Aorta (tissue), 5 donors: ENCODE measurements around the gene B9D1. TPM values are rescaled to one million over a fixed set of nuclear protein-coding genes. Genes with fewer than 3 reads are reported as not detected.

ENCODE experiments used
- ATAC-seq: fragments of 200-7000 bp; cut with Tn5 transposase; one replicate; pipeline ENCODE4 v1.9.1; 2022; ENCODE audit warnings: moderate library complexity; ENCODE audit not compliant: low FRiP score
- DNase-seq, 2 donors: peaks; one replicate each; pipeline ENCODE4 v3.0.0-alpha.2; 2020
- H3K27ac ChIP-seq, 2 donors: one replicate each; pipeline ENCODE4 v1.5.1; 2013; ENCODE audit warnings: low read length in 2 of 2, mild to moderate bottlenecking in 2 of 2, moderate library complexity in 2 of 2, control low read depth in 1 of 2, inconsistent platforms in 1 of 2, low read depth in 1 of 2
- H3K27me3 ChIP-seq, 2 donors: one replicate each; pipeline ENCODE4 v1.6.1; 2013; ENCODE audit warnings: control low read depth in 1 of 2, low read length in 1 of 2, mild to moderate bottlenecking in 1 of 2, moderate library complexity in 1 of 2; ENCODE audit not compliant: insufficient read depth in 2 of 2, control insufficient read depth in 1 of 2
- H3K36me3 ChIP-seq, 2 donors: one replicate each; pipeline ENCODE4 v1.6.1; 2013; ENCODE audit warnings: control low read depth in 1 of 2, low read length in 1 of 2, mild to moderate bottlenecking in 1 of 2; ENCODE audit not compliant: insufficient read depth in 2 of 2, control insufficient read depth in 1 of 2
- H3K4me1 ChIP-seq, 2 donors: one replicate each; pipeline ENCODE4 v1.6.1; 2013; ENCODE audit warnings: low read length in 2 of 2, control low read depth in 1 of 2, mild to moderate bottlenecking in 1 of 2, moderate library complexity in 1 of 2; ENCODE audit not compliant: insufficient read depth in 2 of 2, control insufficient read depth in 1 of 2
- H3K4me3 ChIP-seq, 2 donors: one replicate each; pipeline ENCODE4 v1.5.1; 2013; ENCODE audit warnings: low read length in 2 of 2, control low read depth in 1 of 2, mild to moderate bottlenecking in 1 of 2
- H3K9me3 ChIP-seq: one replicate; pipeline ENCODE4 v1.6.1; 2013; ENCODE audit warnings: mild to moderate bottlenecking, low read length; ENCODE audit not compliant: control insufficient read depth
- WGBS, 2 donors: extraction: QIAGEN DNeasy Blood & Tissue Kit; methylation state at CpG; one replicate each; pipeline ENCODE4 v1.1.7; 2013; 5-methylcytosine and 5-hydroxymethylcytosine counted together
- intact Hi-C, 2 donors: fragments of 100-400 bp; cut with DNase I; formaldehyde crosslinking; loops; one replicate each; pipeline versions ENCODE4 v1.14.2 to v1.15.0; 2022
- polyA plus RNA-seq, 2 donors: library from polyadenylated mRNA; stranded (reverse); fragments of 200-250 nt; gene quantifications; one replicate each; pipeline ENCODE4 v1.2.3, GENCODE V29; 2013
- total RNA-seq, 2 donors: library from RNA; stranded (reverse); fragmentation: NEBNext Ultra II Directional; extraction: Animal tissue kit (Norgen Biotek cat#: 25700); gene quantifications; one replicate each; pipeline ENCODE4 v1.2.1, GENCODE V29; 2021
- donor health status: healthy with polysubstance abuse.
- donor health status: Bipolar disorder and iron deficiency.
- donor health status: DM: no; HTN: no; CAD: no.
- donor health status: DM: no; HTN: no; CAD: no.
- donor health status: DM: yes; HTN: yes; CAD: no.

Gene B9D1
- total and polyA plus RNA-seq, 4 donors, result 7.3 to 16.5 (median 9.2) TPM

GRCh38 chr17:19341641-19342610 is 20.6 kb downstream of the B9D1 start:
- no peaks in the 10 kb centered on the region for H3K4me1 ChIP-seq
- no peak for ATAC-seq
- WGBS, 2 donors, result 75 to 78% methylated on average over 20 of the region's 20 CpGs
- no peak overlapping the region for H3K4me3 ChIP-seq
- no peaks in the 10 kb centered on the region for H3K27me3 ChIP-seq
- H3K9me3 ChIP-seq, result no peaks in the 10 kb centered on the region
- no peak overlapping the region for H3K27ac ChIP-seq
- no peaks in the 10 kb centered on the region for H3K36me3 ChIP-seq
- intact Hi-C loops, result no loop called here
- peak in 1 of 2 donors; percentile 75 for DNase-seq

- DNase-seq (peak in 1 of 2 donors; percentile 73), ATAC-seq (no peak)
- WGBS, 2 donors, result 46 to 55% methylated on average over 7 of the region's 7 CpGs
- Histone ChIP-seq H3K36me3 (no peaks in the 10 kb centered on the region), H3K4me1 (no peaks in the 10 kb centered on the region), H3K27ac (no peak overlapping the region), H3K27me3 (no peaks in the 10 kb centered on the region), H3K4me3 (no peak overlapping the region), H3K9me3 (no peaks in the 10 kb centered on the region)
- intact Hi-C loops, result no loop called here
Measured at GRCh38 chr17:19341211-19341631, 21.3 kb downstream of the B9D1 start.

GRCh38 chr17:19339341-19339815 is 23.1 kb downstream of the B9D1 start:
- Histone ChIP-seq H3K4me3 (no peak overlapping the region), H3K27ac (no peak overlapping the region), H3K27me3 (no peaks in the 10 kb centered on the region), H3K9me3 (no peaks in the 10 kb centered on the region), H3K36me3 (no peaks in the 10 kb centered on the region), H3K4me1 (no peaks in the 10 kb centered on the region)
- 71 to 76% methylated on average over 2 of the region's 2 CpGs for WGBS, 2 donors
- intact Hi-C loops, result no loop called here
- ATAC-seq (no peak), DNase-seq (no peak)

DNA sequence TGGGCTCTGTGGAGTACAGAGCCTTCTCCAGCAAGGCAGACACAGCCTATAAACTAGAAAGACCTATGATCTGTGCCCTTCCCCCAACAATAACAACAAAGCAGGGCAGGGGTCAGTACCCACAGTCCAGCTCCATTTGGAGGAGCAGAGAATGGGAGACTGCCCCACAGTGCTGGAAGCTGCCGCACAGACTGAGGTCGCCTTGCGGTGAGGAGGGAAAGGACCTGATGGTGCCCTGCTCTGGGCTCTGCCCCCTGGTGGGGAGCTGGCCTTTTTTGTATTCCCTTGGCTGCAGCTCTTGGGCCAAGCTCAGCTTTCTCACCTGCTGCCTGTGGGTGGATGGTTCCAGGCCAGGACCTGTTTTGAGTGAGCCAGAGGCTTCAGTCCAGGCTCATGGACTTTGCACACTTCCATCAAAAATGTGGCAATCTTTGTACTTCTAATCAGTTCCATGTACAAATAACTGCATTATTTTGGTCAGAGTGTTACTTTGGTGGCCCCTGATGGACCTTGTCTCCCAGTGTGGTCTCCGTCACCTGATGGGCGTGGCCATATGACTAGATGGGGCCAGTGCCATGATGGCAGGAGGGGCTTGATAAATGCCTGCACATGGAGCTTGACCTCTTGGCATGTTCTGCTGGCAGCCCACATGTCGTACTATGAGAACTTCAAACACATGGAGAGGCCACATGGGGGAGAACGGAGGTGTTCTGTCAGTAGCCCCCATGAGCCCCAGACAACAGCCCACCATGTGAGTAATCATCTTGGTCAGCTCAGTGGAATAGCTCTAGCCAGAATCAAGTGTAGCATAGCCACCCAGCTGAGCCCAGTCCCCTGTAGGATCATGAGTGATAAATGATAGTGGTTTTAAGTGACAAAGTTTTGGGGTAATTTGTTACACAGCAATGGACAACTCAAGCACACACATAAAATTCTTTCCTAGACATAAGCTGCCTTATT is 24.2 kb downstream of the B9D1 start:
- Histone ChIP-seq H3K4me3 (no peak overlapping the region), H3K36me3 (no peaks in the 10 kb centered on the region), H3K27me3 (no peaks in the 10 kb centered on the region), H3K4me1 (no peaks in the 10 kb centered on the region), H3K27ac (no peak overlapping the region), H3K9me3 (no peaks in the 10 kb centered on the region)
- intact Hi-C loops, result no loop called here
- 79 to 90% methylated on average over 7 of the region's 7 CpGs for WGBS, 2 donors
- ATAC-seq (peak; percentile 26), DNase-seq (peak; percentile 71 to 86)

DNA sequence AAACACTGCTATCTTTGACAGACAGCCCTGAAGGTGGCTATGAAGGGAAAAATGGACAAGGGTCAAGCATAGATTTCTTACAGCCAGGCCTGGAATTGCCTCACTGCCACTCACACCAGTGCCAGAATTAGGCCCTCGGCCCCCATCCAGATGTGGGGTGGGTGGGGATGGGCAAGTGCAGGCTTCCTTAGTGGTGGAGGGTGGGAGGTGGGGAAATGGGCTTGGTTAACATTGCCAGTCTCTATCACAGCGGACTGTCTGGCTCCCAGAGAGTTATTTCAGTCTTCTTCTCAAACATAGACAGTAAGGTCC is 24.9 kb downstream of the B9D1 start:
- H3K27me3 ChIP-seq, result no peaks in the 10 kb centered on the region
- 43 to 79% methylated on average over 2 of the region's 2 CpGs for WGBS, 2 donors
- DNase-seq, result no peak
- no peaks in the 10 kb centered on the region for H3K9me3 ChIP-seq
- H3K4me3 ChIP-seq, result no peak overlapping the region
- H3K36me3 ChIP-seq, result no peaks in the 10 kb centered on the region
- intact Hi-C loops, result no loop called here
- no peak for ATAC-seq
- no peak overlapping the region for H3K27ac ChIP-seq
- H3K4me1 ChIP-seq, result no peaks in the 10 kb centered on the region

DNA sequence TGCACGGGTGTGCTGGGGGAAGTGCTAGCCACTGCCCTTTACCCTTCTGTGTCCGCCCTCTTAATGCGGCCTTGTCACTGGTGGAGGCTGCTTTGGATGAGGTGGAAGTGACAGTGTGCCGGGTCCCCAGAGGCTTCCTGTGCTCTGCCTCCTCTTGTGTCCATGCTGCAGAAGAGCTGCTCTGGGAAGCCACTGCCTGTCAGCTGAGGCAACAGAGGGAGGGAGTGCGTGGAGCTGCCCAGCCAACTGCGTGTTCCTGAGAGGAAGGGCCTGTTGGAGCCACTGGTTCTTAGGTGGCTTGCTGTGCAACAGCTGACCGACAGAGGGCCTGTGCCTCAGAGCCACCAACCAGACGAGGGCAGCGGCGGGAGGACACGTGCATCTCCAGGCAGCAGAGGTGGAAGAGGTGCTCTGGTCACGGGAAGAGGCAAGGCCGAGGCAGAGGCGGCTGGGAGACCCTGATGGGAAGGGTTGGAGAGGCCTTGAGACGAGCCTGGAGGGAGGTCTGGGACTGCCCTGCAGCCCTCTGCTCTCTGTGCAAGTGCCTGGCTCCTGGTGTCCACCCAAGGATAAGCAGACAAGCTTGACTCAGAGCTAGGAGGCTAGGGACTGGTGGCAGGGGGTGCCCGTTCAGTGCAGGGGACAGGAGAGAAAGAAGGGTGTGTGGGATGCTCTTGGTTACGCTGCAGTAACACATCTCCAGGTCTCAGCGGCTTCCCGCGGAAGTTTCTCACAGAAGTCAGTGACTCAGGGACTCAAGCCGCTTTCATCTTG is 25.4 kb downstream of the B9D1 start:
- ATAC-seq (no peak), DNase-seq (peak in 1 of 2 donors; percentile 61)
- no peaks in the 10 kb centered on the region for H3K27me3 ChIP-seq
- no peak overlapping the region for H3K27ac ChIP-seq
- H3K4me3 ChIP-seq, result no peak overlapping the region
- no peaks in the 10 kb centered on the region for H3K9me3 ChIP-seq
- intact Hi-C loops, result no loop called here
- H3K36me3 ChIP-seq, result no peaks in the 10 kb centered on the region
- no peaks in the 10 kb centered on the region for H3K4me1 ChIP-seq
- WGBS, 2 donors, result 71 to 79% methylated on average over 20 to 21 of the region's 21 CpGs

DNA sequence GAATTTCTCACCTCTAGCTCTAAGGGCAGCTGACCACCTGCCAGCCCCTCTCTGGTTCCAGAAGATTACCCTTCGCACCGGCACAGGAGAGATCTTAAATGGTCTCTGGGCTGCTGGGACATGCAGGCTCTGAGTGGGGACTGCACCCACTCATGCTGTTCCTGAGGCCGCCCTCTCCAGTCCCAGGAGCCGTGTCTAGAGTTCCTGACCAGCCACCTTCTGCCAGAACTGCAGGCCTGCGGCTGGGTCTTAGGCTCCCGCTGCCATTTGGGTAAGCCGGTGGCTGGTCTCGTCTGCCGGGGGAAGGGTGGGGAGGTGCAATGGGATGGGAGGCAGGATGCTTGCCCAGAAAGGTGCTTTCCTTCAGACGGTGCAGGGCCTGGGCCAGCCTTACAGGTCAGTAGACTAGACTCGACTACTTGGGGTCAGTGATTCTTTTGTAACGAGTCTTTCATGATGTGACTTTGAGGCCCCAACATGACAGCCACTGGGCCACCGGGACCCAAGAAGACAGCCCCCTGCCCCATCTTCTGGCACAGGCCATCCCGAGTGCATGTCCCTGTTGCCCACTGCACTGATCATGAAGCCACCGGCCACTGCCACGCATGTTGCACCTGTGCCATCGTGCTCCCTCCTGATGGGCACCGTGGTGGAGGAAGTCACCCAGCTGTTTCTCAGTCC is 26.4 kb downstream of the B9D1 start:
- H3K9me3 ChIP-seq, result no peaks in the 10 kb centered on the region
- no peaks in the 10 kb centered on the region for H3K27me3 ChIP-seq
- H3K27ac ChIP-seq, result no peak overlapping the region
- no peak overlapping the region for H3K4me3 ChIP-seq
- peak in 1 of 2 donors; percentile 64 for DNase-seq
- no peaks in the 10 kb centered on the region for H3K36me3 ChIP-seq
- WGBS, 2 donors, result 82 to 83% methylated on average over 18 of the region's 18 CpGs
- ATAC-seq, result no peak
- H3K4me1 ChIP-seq, result no peaks in the 10 kb centered on the region
- intact Hi-C loops, result no loop called here

GRCh38 chr17:19334331-19334730 is 28.2 kb downstream of the B9D1 start:
- Histone ChIP-seq H3K9me3 (no peaks in the 10 kb centered on the region), H3K4me3 (no peak overlapping the region), H3K27me3 (no peaks in the 10 kb centered on the region), H3K27ac (no peak overlapping the region), H3K4me1 (no peaks in the 10 kb centered on the region), H3K36me3 (no peaks in the 10 kb centered on the region)
- intact Hi-C loops, result no loop called here
- 84 to 89% methylated on average over 6 of the region's 6 CpGs for WGBS, 2 donors
- DNase-seq (no peak), ATAC-seq (no peak)
